ENCODE results near the gene CELSR2. TPM values are rescaled to one million over a fixed set of nuclear protein-coding genes. Genes with fewer than 3 reads are reported as not detected.

Gene CELSR2
- total RNA-seq, 1 experiment from 2014 or later: 0.11 TPM

- DNase-seq (ENCODE audit: low read depth in 1 of 2, low spot score in 2 of 2): peak in 1 of 2 experiments; percentile 35
- H3K27ac ChIP-seq: no peak overlapping the region
- H3K36me3 ChIP-seq: peaks cover 56% of the 10 kb centered on the region
- H3K4me1 ChIP-seq (replicated peaks): no peaks in the 10 kb centered on the region
- no peak overlapping the region for H3K4me3 ChIP-seq
- no peaks in the 10 kb centered on the region for H3K27me3 ChIP-seq (replicated peaks)
- H3K9me3 ChIP-seq (replicated peaks): no peaks in the 10 kb centered on the region
Observed at GRCh38 chr1:109239409-109240068, 9.8 kb upstream of the CELSR2 start.

GRCh38 chr1:109240158-109241152, 8.9 kb upstream of the CELSR2 start:
- no peaks in the 10 kb centered on the region for H3K4me1 ChIP-seq (replicated peaks)
- no peak for DNase-seq (ENCODE audit: low read depth in 1 of 2, low spot score in 2 of 2)
- peaks cover 47% of the 10 kb centered on the region for H3K36me3 ChIP-seq
- H3K27ac ChIP-seq: no peak overlapping the region
- no peaks in the 10 kb centered on the region for H3K27me3 ChIP-seq (replicated peaks)
- H3K9me3 ChIP-seq (replicated peaks): no peaks in the 10 kb centered on the region
- H3K4me3 ChIP-seq: no peak overlapping the region

GRCh38 chr1:109241344-109241743, 8.0 kb upstream of the CELSR2 start:
- Histone ChIP-seq H3K9me3 (replicated peaks) (no peaks in the 10 kb centered on the region), H3K36me3 (peaks cover 38% of the 10 kb centered on the region)
- no peak for DNase-seq (ENCODE audit: low read depth in 1 of 2, low spot score in 2 of 2)

GRCh38 chr1:109241841-109242345, 7.4 kb upstream of the CELSR2 start:
- no peak for DNase-seq (ENCODE audit: low read depth in 1 of 2, low spot score in 2 of 2)
- Histone ChIP-seq H3K27ac (no peak overlapping the region), H3K27me3 (replicated peaks) (no peaks in the 10 kb centered on the region), H3K4me1 (replicated peaks) (no peaks in the 10 kb centered on the region), H3K9me3 (replicated peaks) (no peaks in the 10 kb centered on the region), H3K36me3 (peaks cover 32% of the 10 kb centered on the region), H3K4me3 (no peak overlapping the region)

More at GRCh38 chr1:109241344-109241743, 8.0 kb upstream of the CELSR2 start:
- Histone ChIP-seq H3K27ac (no peak overlapping the region), H3K27me3 (replicated peaks) (no peaks in the 10 kb centered on the region), H3K4me3 (no peak overlapping the region), H3K4me1 (replicated peaks) (no peaks in the 10 kb centered on the region)

GRCh38 chr1:109242387-109242786, 7.0 kb upstream of the CELSR2 start:
- H3K9me3 ChIP-seq (replicated peaks): no peaks in the 10 kb centered on the region
- no peak overlapping the region for H3K27ac ChIP-seq
- no peaks in the 10 kb centered on the region for H3K27me3 ChIP-seq (replicated peaks)
- no peak overlapping the region for H3K4me3 ChIP-seq
- peaks cover 27% of the 10 kb centered on the region for H3K36me3 ChIP-seq
- DNase-seq (ENCODE audit: low read depth in 1 of 2, low spot score in 2 of 2): no peak
- H3K4me1 ChIP-seq (replicated peaks): no peaks in the 10 kb centered on the region

- DNase-seq (ENCODE audit: low read depth in 1 of 2, low spot score in 2 of 2): no peak
- peaks cover 19% of the 10 kb centered on the region for H3K36me3 ChIP-seq
- no peak overlapping the region for H3K4me3 ChIP-seq
Observed at GRCh38 chr1:109243221-109243620, 6.1 kb upstream of the CELSR2 start.

GRCh38 chr1:109243860-109244552, 5.3 kb upstream of the CELSR2 start:
- Histone ChIP-seq H3K27ac (no peak overlapping the region), H3K4me3 (no peak overlapping the region), H3K36me3 (peaks cover 11% of the 10 kb centered on the region), H3K27me3 (replicated peaks) (peaks cover under 1% of the 10 kb centered on the region; the same call in 1 of the 2 replicates), H3K4me1 (replicated peaks) (peaks cover 3% of the 10 kb centered on the region), H3K9me3 (replicated peaks) (no peaks in the 10 kb centered on the region)
- DNase-seq (ENCODE audit: low read depth in 1 of 2, low spot score in 2 of 2): no peak

More at GRCh38 chr1:109243221-109243620, 6.1 kb upstream of the CELSR2 start:
- H3K9me3 ChIP-seq (replicated peaks): no peaks in the 10 kb centered on the region
- H3K27me3 ChIP-seq (replicated peaks): no peaks in the 10 kb centered on the region
- no peaks in the 10 kb centered on the region for H3K4me1 ChIP-seq (replicated peaks)
- no peak overlapping the region for H3K27ac ChIP-seq

- H3K4me3 ChIP-seq: no peak overlapping the region
- peaks cover 2% of the 10 kb centered on the region; the same call in 1 of the 2 replicates for H3K36me3 ChIP-seq
- DNase-seq (ENCODE audit: low read depth in 1 of 2, low spot score in 2 of 2): no peak
- peaks cover 14% of the 10 kb centered on the region for H3K27me3 ChIP-seq (replicated peaks)
- H3K9me3 ChIP-seq (replicated peaks): no peaks in the 10 kb centered on the region; the same call in 1 of the 2 replicates
- H3K4me1 ChIP-seq (replicated peaks): peaks cover 14% of the 10 kb centered on the region
- no peak overlapping the region for H3K27ac ChIP-seq
Observed at GRCh38 chr1:109246141-109246551, 3.2 kb upstream of the CELSR2 start.

- peaks cover 14% of the 10 kb centered on the region for H3K4me1 ChIP-seq (replicated peaks)
- peaks cover 2% of the 10 kb centered on the region; the same call in 1 of the 2 replicates for H3K36me3 ChIP-seq
- H3K9me3 ChIP-seq (replicated peaks): no peaks in the 10 kb centered on the region; the same call in 1 of the 2 replicates
- H3K27ac ChIP-seq: no peak overlapping the region
- H3K27me3 ChIP-seq (replicated peaks): peaks cover 14% of the 10 kb centered on the region
- no peak overlapping the region for H3K4me3 ChIP-seq
- DNase-seq (ENCODE audit: low read depth in 1 of 2, low spot score in 2 of 2): no peak
Observed at GRCh38 chr1:109247401-109248365, 1.7 kb upstream of the CELSR2 start.

- H3K4me3 ChIP-seq: no peak overlapping the region
- H3K9me3 ChIP-seq (replicated peaks): no peaks in the 10 kb centered on the region; the same call in 1 of the 2 replicates
- H3K27me3 ChIP-seq (replicated peaks): peaks cover 14% of the 10 kb centered on the region
- no peak overlapping the region for H3K27ac ChIP-seq
- H3K4me1 ChIP-seq (replicated peaks): peaks cover 14% of the 10 kb centered on the region
- no peak for DNase-seq (ENCODE audit: low read depth in 1 of 2, low spot score in 2 of 2)
- peaks cover 2% of the 10 kb centered on the region; the same call in 1 of the 2 replicates for H3K36me3 ChIP-seq
Observed at GRCh38 chr1:109248444-109248796, 919 bp upstream of the CELSR2 start.

GRCh38 chr1:109249654-109250401, 489 bp downstream of the CELSR2 start:
- Histone ChIP-seq H3K4me3 (peak overlapping the region; percentile 41), H3K36me3 (peaks cover 2% of the 10 kb centered on the region; the same call in 1 of the 2 replicates), H3K9me3 (replicated peaks) (no peaks in the 10 kb centered on the region; the same call in 1 of the 2 replicates)

More at GRCh38 chr1:109249654-109250401, 489 bp downstream of the CELSR2 start:
- peaks cover 25% of the 10 kb centered on the region for H3K4me1 ChIP-seq (replicated peaks)
- no peak overlapping the region for H3K27ac ChIP-seq
- peaks cover 14% of the 10 kb centered on the region for H3K27me3 ChIP-seq (replicated peaks)
- DNase-seq (ENCODE audit: low read depth in 1 of 2, low spot score in 2 of 2): no peak

Data from SJSA1 (cell line).